HepG2 (cell line): ENCODE measurements around the gene DOCK2. TPM values are rescaled to one million over a fixed set of nuclear protein-coding genes. Genes with fewer than 3 reads are reported as not detected.

ENCODE experiments used
- ATAC-seq: fragments of 200-7000 bp; cut with Tn5 transposase; 3 replicates; pipeline ENCODE4 v1.9.1; 2020; ENCODE audit warnings: mild to moderate bottlenecking, moderate library complexity
- BruUV-seq: library from RNA; stranded (reverse); fragments of 400-500 nt; replicated peaks from 2 replicates; lab custom pipeline; 2021; lab: Mats Ljungman, UMichigan
- CTCF ChIA-PET: fragments of 300-600 bp; formaldehyde crosslinking; extraction: SDS; loops from one replicate; lab custom pipeline; 2021; ENCODE audit warnings: low total read pairs, inconsistent platforms, low intra/inter-chr PET ratio; lab: Yijun Ruan, JAX
- POLR2A ChIA-PET: fragments of 350-600 bp; sonication (Branson Sonifier 250); formaldehyde crosslinking; loops from one replicate; lab custom pipeline; 2020; ENCODE audit warnings: antibody characterized with exemption, inconsistent platforms; lab: Yijun Ruan, JAX
- DNase-seq: peaks from one replicate; pipeline ENCODE4 v3.0.0-alpha.2; 2015; ENCODE audit warnings: low spot score
- FAIRE-seq: peaks from 3 replicates; lab custom pipeline; 2011; peaks lifted over from hg19 to GRCh38; lab: Jason Lieb, UNC
- H2AFZ ChIP-seq: one replicate; pipeline ENCODE4 v1.6.1; 2011; ENCODE audit warnings: low read length, inconsistent platforms
- H3K27ac ChIP-seq: fragments of 300-600 bp; 3 replicates; pipeline ENCODE4 v1.8.0; 2011; ENCODE audit warnings: mixed run types, mild to moderate bottlenecking, mixed read lengths, low read length, inconsistent platforms; ENCODE audit not compliant: insufficient read depth; ENCODE audit errors: extremely low read length
- H3K27me3 ChIP-seq, 2 experiments: fragments of 200-600 bp in 1 of 2; 2 replicates in 1 of 2; 3 replicates in 1 of 2; pipeline versions ENCODE4 v1.6.0 to v1.8.0; 2011; ENCODE audit warnings: low read length in 2 of 2, mild to moderate bottlenecking in 2 of 2, moderate library complexity in 2 of 2, inconsistent platforms in 1 of 2; ENCODE audit not compliant: insufficient read depth in 2 of 2, control insufficient read depth in 1 of 2
- H3K36me3 ChIP-seq, 2 experiments: fragments of 200-600 bp in 1 of 2; replicated peaks in 1 of 2; 2 replicates in 1 of 2; 3 replicates in 1 of 2; pipeline versions ENCODE4 v1.5.1 to v1.8.0; 2011; ENCODE audit warnings: low read length in 2 of 2, inconsistent platforms in 1 of 2; ENCODE audit not compliant: insufficient read depth in 2 of 2, control insufficient read depth in 1 of 2
- H3K4me1 ChIP-seq: 2 replicates; pipeline ENCODE4 v1.5.1; 2012; ENCODE audit warnings: low read length, inconsistent platforms; ENCODE audit not compliant: insufficient read depth
- H3K4me2 ChIP-seq: 2 replicates; pipeline ENCODE4 v1.6.0; 2011; ENCODE audit warnings: low read depth, low read length, inconsistent platforms
- H3K4me3 ChIP-seq, 3 experiments: fragments of 200-600 bp in 1 of 3; sonication (generic), shearing (Covaris generic) in 1 of 3; replicated peaks in 1 of 3; 2 replicates each; pipeline ENCODE4 v1.5.1; 2011 to 2016; ENCODE audit warnings: low read length in 3 of 3, inconsistent platforms in 2 of 3, low read depth in 2 of 3, mild to moderate bottlenecking in 2 of 3, control low read depth in 1 of 3, mixed read lengths in 1 of 3; ENCODE audit not compliant: insufficient read depth in 1 of 3
- H3K79me2 ChIP-seq: one replicate; pipeline ENCODE4 v1.6.1; 2011; ENCODE audit warnings: low read length, inconsistent platforms; ENCODE audit not compliant: insufficient read depth
- H3K9ac ChIP-seq: 2 replicates; pipeline ENCODE4 v1.6.0; 2011; ENCODE audit warnings: mild to moderate bottlenecking, low read depth, low read length, inconsistent platforms; ENCODE audit not compliant: insufficient read depth
- H3K9me3 ChIP-seq: 2 replicates; pipeline ENCODE4 v1.5.1; 2012; ENCODE audit warnings: mild to moderate bottlenecking, low read length
- H4K20me1 ChIP-seq: 2 replicates; pipeline ENCODE4 v1.6.0; 2011; ENCODE audit warnings: inconsistent platforms, mild to moderate bottlenecking, low read length, moderate library complexity; ENCODE audit not compliant: insufficient read depth
- ARNTL ChIP-seq: sonication (generic); formaldehyde crosslinking; IDR thresholded peaks from 2 replicates; pipeline ENCODE4 v1.4.0; 2020; ENCODE audit warnings: mild to moderate bottlenecking, missing genetic modification reagents
- GPN1 ChIP-seq: sonication (generic); formaldehyde crosslinking; IDR thresholded peaks from 2 replicates; pipeline ENCODE4 v1.5.1; 2020; ENCODE audit warnings: missing genetic modification reagents, borderline replicate concordance
- HNRNPH1 ChIP-seq: fragments of 200-400 bp; formaldehyde crosslinking; optimal IDR thresholded peaks from 2 replicates; pipeline ENCODE3; 2017; ENCODE audit warnings: mild to moderate bottlenecking, low read depth, low read length
- KDM3A ChIP-seq: IDR thresholded peaks from 2 replicates; pipeline ENCODE4 v1.6.1; 2018; ENCODE audit warnings: low read depth, missing compliant biosample characterization
- KLF13 ChIP-seq: sonication (generic); formaldehyde crosslinking; IDR thresholded peaks from 2 replicates; pipeline ENCODE4 v1.4.0; 2020; ENCODE audit warnings: mild to moderate bottlenecking, missing genetic modification reagents
- KLF9 ChIP-seq: IDR thresholded peaks from 2 replicates; pipeline ENCODE4 v1.6.1; 2016; ENCODE audit warnings: low read depth
- MATR3 ChIP-seq: sonication (generic); formaldehyde crosslinking; IDR thresholded peaks from 2 replicates; pipeline ENCODE4 v1.4.0; 2020; ENCODE audit warnings: missing genetic modification reagents
- NFRKB ChIP-seq: fragments of 450-650 bp; IDR thresholded peaks from 2 replicates; pipeline ENCODE4 v1.6.1; 2017
- POLR2G ChIP-seq: fragments of 200-400 bp; formaldehyde crosslinking; IDR thresholded peaks from 2 replicates; pipeline ENCODE4 v1.6.1; 2018; ENCODE audit warnings: mild to moderate bottlenecking, low read depth, low read length, moderate library complexity
- SMARCC2 ChIP-seq: fragments of 450-650 bp; IDR thresholded peaks from 2 replicates; pipeline ENCODE4 v1.6.1; 2017; ENCODE audit warnings: antibody characterized with exemption, mild to moderate bottlenecking
- ZBED4 ChIP-seq: sonication (generic); formaldehyde crosslinking; IDR thresholded peaks from 2 replicates; pipeline ENCODE4 v1.4.0; 2020; ENCODE audit warnings: missing genetic modification reagents, borderline replicate concordance
- ZFYVE20 ChIP-seq: sonication (generic); formaldehyde crosslinking; IDR thresholded peaks from 2 replicates; pipeline ENCODE4 v1.8.0; 2023; ENCODE audit warnings: low read depth, mild to moderate bottlenecking, moderate library complexity, missing genetic modification reagents, borderline replicate concordance
- ZNF274 ChIP-seq: sonication (generic); formaldehyde crosslinking; IDR thresholded peaks from 2 replicates; pipeline ENCODE4 v1.5.1; 2020; ENCODE audit warnings: mild to moderate bottlenecking, missing genetic modification reagents
- ZNF530 ChIP-seq: sonication (generic); formaldehyde crosslinking; IDR thresholded peaks from 2 replicates; pipeline ENCODE4 v1.5.0; 2020; ENCODE audit warnings: low read depth, mild to moderate bottlenecking, missing genetic modification reagents
- ZNF605 ChIP-seq: sonication (generic); formaldehyde crosslinking; IDR thresholded peaks from 2 replicates; pipeline ENCODE4 v1.8.0; 2022; ENCODE audit warnings: mild to moderate bottlenecking, missing genetic modification reagents
- WGBS: methylation state at CpG from one replicate; pipeline ENCODE4 v1.1.6; 2017; ENCODE audit warnings: low lambda C conversion rate; 5-methylcytosine and 5-hydroxymethylcytosine counted together
- in situ Hi-C: cut with HindIII; loops from 2 replicates; pipeline ENCODE4 v1.10.0; 2017; ENCODE audit warnings: low pct_unique_long_range_greater_than_20kb; ENCODE audit not compliant: extremely low pct_ligation_motif_present
- intact Hi-C: fragments of 100-400 bp; cut with micrococcal nuclease; formaldehyde crosslinking; loops from one replicate; pipeline ENCODE4 v1.10.0; 2022; ENCODE audit not compliant: unreplicated experiment
- polyA plus RNA-seq, 8 experiments: library from polyadenylated mRNA; depleted of rRNA in 3 of 8; stranded (reverse) in 7 of 8; unstranded in 1 of 8; fragments of >200 nt; fragmentation: Illumina TruSeq in 4 of 8; extraction: Trizol in 4 of 8; gene quantifications; 2 replicates each; pipeline versions ENCODE4 v1.2.1 to v1.2.3, GENCODE V29; 2011 to 2016; ENCODE audit warnings: low read depth in 4 of 8, missing spikeins in 1 of 8, mixed read lengths in 1 of 8; ENCODE audit not compliant: insufficient read depth in 1 of 8
- total RNA-seq, 5 experiments: library from RNA; depleted of rRNA; stranded (reverse); fragments of >200 nt; fragmentation: Illumina TruSeq; extraction: Trizol; gene quantifications; 2 replicates each; pipeline ENCODE4 v1.2.3, GENCODE V29; 2016; ENCODE audit warnings: low read depth in 1 of 5

Gene DOCK2
- total and polyA plus RNA-seq, 2 of the 13 experiments (the other 11 are each of a cell fraction or from before 2014, with no cell fraction given): not detected

DNA sequence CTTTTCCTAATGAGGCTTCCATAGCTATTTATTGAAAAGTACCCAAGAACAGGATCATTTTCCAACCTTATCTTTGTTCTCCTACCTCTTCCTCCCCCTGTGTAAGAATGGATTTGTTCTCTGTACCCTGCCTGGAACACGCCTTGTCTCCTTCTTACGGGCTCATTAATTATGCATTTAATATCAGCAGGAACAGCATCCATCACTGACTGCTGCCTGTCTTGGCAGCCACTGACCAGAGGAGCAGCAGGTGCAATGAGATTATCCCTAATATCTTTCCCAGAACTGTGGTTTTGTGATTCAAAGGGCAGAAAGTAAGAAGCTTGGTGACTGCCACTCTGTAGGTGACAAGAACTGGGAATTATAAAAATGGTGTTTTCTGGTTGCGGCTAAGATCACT lies 362.5 kb downstream of the DOCK2 start:
- in situ Hi-C loops (no loop called here), intact Hi-C loops (no loop called here)
- Histone ChIP-seq H3K27ac (no peak overlapping the region), H3K27me3 (no peaks in the 10 kb centered on the region; a peak in 1 of 5 replicates), H2AFZ (no peak overlapping the region), H3K36me3 (no peaks in the 10 kb centered on the region), H3K79me2 (no peaks in the 10 kb centered on the region), H3K9ac (no peak overlapping the region), H3K4me3 (no peak overlapping the region), H3K9me3 (no peaks in the 10 kb centered on the region), H3K4me2 (no peak overlapping the region), H3K4me1 (no peaks in the 10 kb centered on the region), H4K20me1 (no peaks in the 10 kb centered on the region)
- no peak for ATAC-seq
- CTCF ChIA-PET: no interaction called here
- POLR2A ChIA-PET: no interaction called here
- 33% methylated on average over 3 of the region's 3 CpGs for WGBS
- no peak for TF ChIP-seq SMARCC2
- TF ChIP-seq KLF9 (CRISPR knock-in tag): no peak
- TF ChIP-seq ZBED4 (CRISPR knock-in tag): no peak
- no peak for TF ChIP-seq GPN1
- TF ChIP-seq MATR3 (CRISPR knock-in tag): no peak
- no peak for TF ChIP-seq KDM3A
- no peak for TF ChIP-seq KLF13 (CRISPR knock-in tag)
- no peak for TF ChIP-seq ZNF530 (CRISPR knock-in tag)
- TF ChIP-seq ZNF274: no peak
- TF ChIP-seq POLR2G: no peak
- no peak for TF ChIP-seq ZNF605
- TF ChIP-seq HNRNPH1: no peak
- no peak for TF ChIP-seq ZFYVE20
- TF ChIP-seq NFRKB: no peak
- TF ChIP-seq ARNTL (CRISPR knock-in tag): no peak
- DNase-seq: no peak
- FAIRE-seq: no peak
- BruUV-seq: no TSS peak
